Measurements from ENCODE around the gene RAVER1. TPM values are rescaled to one million over a fixed set of nuclear protein-coding genes. Genes with fewer than 3 reads are reported as not detected.
A peak's percentile ranks its signal among the peaks of the same experiment; 100 is the strongest.

The RAVER1 gene
- total RNA-seq, 3 donors from 2014 or later (not counting 1 experiment from before 2014, with no cell fraction given), result 42.5 to 64.3 (median 55.9) TPM

GRCh38 chr19:10356431-10356830, 23.1 kb upstream of the RAVER1 start:
- WGBS (ENCODE audit: insufficient coverage), result 98% methylated on average over 12 of the region's 12 CpGs
- no peak for ATAC-seq
- no peak for TF ChIP-seq CTCF (IDR thresholded peaks at IDR 0.05)
- Histone ChIP-seq H3K27ac (ENCODE audit: low read length) (no peak overlapping the region), H3K4me3 (ENCODE audit: low read length) (no peak overlapping the region), H3K4me1 (ENCODE audit: control insufficient read depth, insufficient read depth, low read length) (no peaks in the 10 kb centered on the region), H3K9me3 (ENCODE audit: control insufficient read depth, insufficient read depth, low read length) (no peaks in the 10 kb centered on the region), H3K36me3 (ENCODE audit: control insufficient read depth, insufficient read depth, low read length) (peaks cover 53% of the 10 kb centered on the region), H3K27me3 (ENCODE audit: control insufficient read depth, insufficient read depth, low read length) (no peaks in the 10 kb centered on the region)
- intact Hi-C loops (cut with micrococcal nuclease), result no loop called here
- Mint-ChIP-seq H3K27ac (no peak overlapping the region), H3K36me3 (no peaks in the 10 kb centered on the region), H3K27me3 (ENCODE audit: low read depth in 2 of 2) (no peaks in the 10 kb centered on the region), H3K4me1 (no peaks in the 10 kb centered on the region), H3K4me3 (no peak overlapping the region), H3K9me3 (no peaks in the 10 kb centered on the region)
- DNase-seq, result no peak

- no peak for TF ChIP-seq CTCF (IDR thresholded peaks at IDR 0.05)
- DNase-seq (peak in 1 of 2 donors; percentile 56), ATAC-seq (peak in 2 of 3 donors; percentile 24 to 65)
- Mint-ChIP-seq H3K36me3 (no peaks in the 10 kb centered on the region), H3K27ac (no peak overlapping the region), H3K4me3 (no peak overlapping the region), H3K4me1 (no peaks in the 10 kb centered on the region), H3K9me3 (no peaks in the 10 kb centered on the region), H3K27me3 (ENCODE audit: low read depth in 2 of 2) (no peaks in the 10 kb centered on the region)
- H3K4me3 ChIP-seq (ENCODE audit: low read length), result no peak overlapping the region
- H3K27ac ChIP-seq (ENCODE audit: low read length), result no peak overlapping the region
- H3K4me1 ChIP-seq (ENCODE audit: control insufficient read depth, insufficient read depth, low read length), result no peaks in the 10 kb centered on the region
- H3K36me3 ChIP-seq (ENCODE audit: control insufficient read depth, insufficient read depth, low read length), result peaks cover 47% of the 10 kb centered on the region
- 98% methylated on average over 32 of the region's 32 CpGs for WGBS (ENCODE audit: insufficient coverage)
- intact Hi-C loops (cut with micrococcal nuclease), result no loop called here
- H3K27me3 ChIP-seq (ENCODE audit: control insufficient read depth, insufficient read depth, low read length), result no peaks in the 10 kb centered on the region
- no peaks in the 10 kb centered on the region for H3K9me3 ChIP-seq (ENCODE audit: control insufficient read depth, insufficient read depth, low read length)
Observed at GRCh38 chr19:10353793-10354391, 20.6 kb upstream of the RAVER1 start.

GRCh38 chr19:10352764-10353671, 19.7 kb upstream of the RAVER1 start:
- 97% methylated on average over 63 of the region's 63 CpGs for WGBS (ENCODE audit: insufficient coverage)
- intact Hi-C loops (cut with micrococcal nuclease), result no loop called here
- H3K9me3 ChIP-seq (ENCODE audit: control insufficient read depth, insufficient read depth, low read length), result no peaks in the 10 kb centered on the region
- no peaks in the 10 kb centered on the region for H3K4me1 ChIP-seq (ENCODE audit: control insufficient read depth, insufficient read depth, low read length)
- Mint-ChIP-seq H3K9me3 (no peaks in the 10 kb centered on the region), H3K27ac (no peak overlapping the region), H3K36me3 (no peaks in the 10 kb centered on the region), H3K4me1 (no peaks in the 10 kb centered on the region), H3K4me3 (no peak overlapping the region), H3K27me3 (ENCODE audit: low read depth in 2 of 2) (no peaks in the 10 kb centered on the region)
- no peaks in the 10 kb centered on the region for H3K27me3 ChIP-seq (ENCODE audit: control insufficient read depth, insufficient read depth, low read length)
- no peak overlapping the region for H3K4me3 ChIP-seq (ENCODE audit: low read length)
- H3K27ac ChIP-seq (ENCODE audit: low read length), result no peak overlapping the region
- DNase-seq, result no peak
- TF ChIP-seq CTCF (IDR thresholded peaks at IDR 0.05), result no peak
- peaks cover 39% of the 10 kb centered on the region for H3K36me3 ChIP-seq (ENCODE audit: control insufficient read depth, insufficient read depth, low read length)
- peak in 1 of 3 donors; percentile 6 for ATAC-seq
